Measurements from ENCODE around the gene OPRL1. TPM values are rescaled to one million over a fixed set of nuclear protein-coding genes. Genes with fewer than 3 reads are reported as not detected.

The OPRL1 gene
- total and polyA plus RNA-seq, 2 donors (not counting 1 experiment from before 2014, with no cell fraction given): 0.49 to 4.1 TPM

DNA sequence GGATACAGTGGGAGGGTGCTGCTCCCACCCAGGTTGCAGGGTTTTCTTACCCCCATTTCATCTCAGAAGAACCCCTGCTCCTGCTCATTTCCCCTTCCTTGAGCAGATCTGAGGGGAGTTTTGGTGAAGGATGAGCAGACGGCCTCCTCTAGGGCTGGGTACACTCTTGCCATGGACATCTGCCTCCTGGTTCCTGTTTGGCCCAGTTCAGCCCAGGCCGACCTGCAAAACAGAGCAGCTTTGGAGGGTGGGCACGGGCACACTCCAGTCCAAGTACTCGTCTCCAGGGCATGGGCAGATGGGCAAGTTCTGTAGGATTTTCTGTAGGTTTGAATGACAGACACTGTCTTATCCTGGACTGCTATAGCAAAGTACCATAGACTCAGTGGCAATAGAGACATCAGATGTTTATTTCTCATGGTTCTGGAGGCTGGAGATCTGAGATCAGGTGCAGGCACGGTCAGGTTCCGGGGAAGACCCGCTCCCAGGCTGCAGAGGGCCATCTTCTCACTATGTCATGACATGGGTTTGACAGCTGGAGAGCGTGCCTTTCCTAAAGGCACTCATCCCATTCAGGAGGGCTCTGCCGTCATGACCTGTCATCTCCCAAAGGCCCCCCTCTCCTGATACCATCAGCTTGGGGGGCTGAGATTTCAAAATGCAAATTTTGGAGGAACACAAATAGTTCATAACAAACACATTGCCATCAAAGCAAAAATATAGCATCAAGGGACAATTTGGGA is 21.2 kb downstream of the OPRL1 start:
- H3K4me1 ChIP-seq (ENCODE audit: control insufficient read depth, extremely low read depth, insufficient read depth, low read length): no peaks in the 10 kb centered on the region
- no peak overlapping the region for H3K4me2 ChIP-seq (ENCODE audit: extremely low read depth, insufficient read depth, low read length)
- no peak overlapping the region for H3K9ac ChIP-seq (ENCODE audit: insufficient read depth, low read length)
- H3K4me3 ChIP-seq (replicated peaks in 1 of 4; ENCODE audit: control extremely low read depth in 1 of 4, insufficient read depth in 1 of 4, low read depth in 3 of 4, low read length in 4 of 4): no peak overlapping the region
- H4K20me1 ChIP-seq (ENCODE audit: control insufficient read depth, extremely low read depth, insufficient read depth, low read length): no peaks in the 10 kb centered on the region
- H3K27ac ChIP-seq (ENCODE audit: insufficient read depth, low read length): no peak overlapping the region
- H2AFZ ChIP-seq (ENCODE audit: low read length): no peak overlapping the region
- no peaks in the 10 kb centered on the region for H3K79me2 ChIP-seq (ENCODE audit: control insufficient read depth, insufficient read depth, low read length)
- no peaks in the 10 kb centered on the region for H3K36me3 ChIP-seq (ENCODE audit: control insufficient read depth, insufficient read depth, low read length)
- no peak for DNase-seq (ENCODE audit: low read depth in 2 of 2)
- H3K9me3 ChIP-seq (ENCODE audit: control insufficient read depth, insufficient read depth, low read depth, low read length): no peaks in the 10 kb centered on the region
- TF ChIP-seq EZH2 (IDR thresholded peaks at IDR 0.05; ENCODE audit: low read length, missing control alignments): no peak
- TF ChIP-seq, protein P1, sequence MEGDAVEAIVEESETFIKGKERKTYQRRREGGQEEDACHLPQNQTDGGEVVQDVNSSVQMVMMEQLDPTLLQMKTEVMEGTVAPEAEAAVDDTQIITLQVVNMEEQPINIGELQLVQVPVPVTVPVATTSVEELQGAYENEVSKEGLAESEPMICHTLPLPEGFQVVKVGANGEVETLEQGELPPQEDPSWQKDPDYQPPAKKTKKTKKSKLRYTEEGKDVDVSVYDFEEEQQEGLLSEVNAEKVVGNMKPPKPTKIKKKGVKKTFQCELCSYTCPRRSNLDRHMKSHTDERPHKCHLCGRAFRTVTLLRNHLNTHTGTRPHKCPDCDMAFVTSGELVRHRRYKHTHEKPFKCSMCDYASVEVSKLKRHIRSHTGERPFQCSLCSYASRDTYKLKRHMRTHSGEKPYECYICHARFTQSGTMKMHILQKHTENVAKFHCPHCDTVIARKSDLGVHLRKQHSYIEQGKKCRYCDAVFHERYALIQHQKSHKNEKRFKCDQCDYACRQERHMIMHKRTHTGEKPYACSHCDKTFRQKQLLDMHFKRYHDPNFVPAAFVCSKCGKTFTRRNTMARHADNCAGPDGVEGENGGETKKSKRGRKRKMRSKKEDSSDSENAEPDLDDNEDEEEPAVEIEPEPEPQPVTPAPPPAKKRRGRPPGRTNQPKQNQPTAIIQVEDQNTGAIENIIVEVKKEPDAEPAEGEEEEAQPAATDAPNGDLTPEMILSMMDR (conservative IDR thresholded peaks at IDR 0.05 in 1 of 2, IDR thresholded peaks at IDR 0.05 in 1 of 2; ENCODE audit: low read depth in 1 of 2, low read length in 2 of 2): no peak
- peaks cover 29% of the 10 kb centered on the region for H3K27me3 ChIP-seq (ENCODE audit: control insufficient read depth, insufficient read depth, low read length)

DNA sequence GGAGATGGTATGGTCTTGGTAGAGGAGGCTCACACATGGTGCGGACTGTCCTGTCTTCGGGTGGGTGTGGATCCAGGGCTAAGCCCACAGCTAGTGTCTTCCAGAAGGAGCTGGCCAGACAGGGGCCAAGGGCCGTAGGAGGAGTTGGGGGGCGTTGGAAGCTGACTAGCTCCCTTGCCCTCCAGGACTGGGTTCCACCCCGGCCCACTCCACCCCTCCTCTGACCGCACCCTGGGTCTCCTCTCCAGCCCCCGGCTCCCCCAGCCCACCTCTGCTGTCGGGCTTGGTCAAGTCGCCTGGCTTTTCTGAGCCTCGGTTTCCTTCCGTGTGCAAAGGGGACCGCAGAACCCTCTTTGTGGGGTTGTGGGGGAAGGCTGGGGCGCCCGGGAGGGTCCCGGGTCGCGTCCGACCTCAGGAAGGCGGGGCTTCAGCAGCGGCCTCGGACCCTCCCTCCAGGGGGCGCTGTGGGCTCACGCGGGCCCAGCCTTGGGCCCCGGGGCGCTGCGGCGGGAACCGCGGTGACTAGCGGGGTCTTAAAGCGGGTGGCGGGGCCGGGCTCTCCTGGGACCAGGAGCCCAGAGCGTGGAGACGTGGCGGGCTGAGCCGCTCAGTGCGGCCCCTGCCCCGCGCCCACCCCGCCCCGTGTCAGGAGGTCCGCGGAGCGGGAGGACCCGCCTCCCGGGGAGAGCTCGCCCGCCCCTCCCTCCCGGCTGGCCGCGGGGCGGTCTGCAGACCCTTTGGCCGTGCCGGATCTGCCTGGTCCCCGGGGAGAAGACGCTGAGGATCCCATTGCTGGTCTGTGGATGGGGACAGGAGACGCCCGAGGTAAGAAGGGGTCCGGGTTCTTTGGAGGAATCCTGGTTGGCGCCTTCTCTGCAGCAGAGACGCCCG is 22.1 kb downstream of the OPRL1 start:
- Histone ChIP-seq H3K9me3 (ENCODE audit: control insufficient read depth, insufficient read depth, low read depth, low read length) (no peaks in the 10 kb centered on the region), H2AFZ (ENCODE audit: low read length) (no peak overlapping the region), H3K36me3 (ENCODE audit: control insufficient read depth, insufficient read depth, low read length) (no peaks in the 10 kb centered on the region), H3K4me2 (ENCODE audit: extremely low read depth, insufficient read depth, low read length) (no peak overlapping the region), H3K79me2 (ENCODE audit: control insufficient read depth, insufficient read depth, low read length) (no peaks in the 10 kb centered on the region), H3K4me3 (replicated peaks in 1 of 4; ENCODE audit: control extremely low read depth in 1 of 4, insufficient read depth in 1 of 4, low read depth in 3 of 4, low read length in 4 of 4) (no peak overlapping the region), H3K9ac (ENCODE audit: insufficient read depth, low read length) (no peak overlapping the region), H3K4me1 (ENCODE audit: control insufficient read depth, extremely low read depth, insufficient read depth, low read length) (no peaks in the 10 kb centered on the region), H3K27ac (ENCODE audit: insufficient read depth, low read length) (no peak overlapping the region), H4K20me1 (ENCODE audit: control insufficient read depth, extremely low read depth, insufficient read depth, low read length) (no peaks in the 10 kb centered on the region), H3K27me3 (ENCODE audit: control insufficient read depth, insufficient read depth, low read length) (peaks cover 29% of the 10 kb centered on the region)
- DNase-seq (ENCODE audit: low read depth in 2 of 2): no peak
- TF ChIP-seq, protein P1 (conservative IDR thresholded peaks at IDR 0.05 in 1 of 2, IDR thresholded peaks at IDR 0.05 in 1 of 2; ENCODE audit: low read depth in 1 of 2, low read length in 2 of 2): peak; percentile 41 to 44
- peak; percentile 79 for TF ChIP-seq EZH2 (IDR thresholded peaks at IDR 0.05; ENCODE audit: low read length, missing control alignments)

DNA sequence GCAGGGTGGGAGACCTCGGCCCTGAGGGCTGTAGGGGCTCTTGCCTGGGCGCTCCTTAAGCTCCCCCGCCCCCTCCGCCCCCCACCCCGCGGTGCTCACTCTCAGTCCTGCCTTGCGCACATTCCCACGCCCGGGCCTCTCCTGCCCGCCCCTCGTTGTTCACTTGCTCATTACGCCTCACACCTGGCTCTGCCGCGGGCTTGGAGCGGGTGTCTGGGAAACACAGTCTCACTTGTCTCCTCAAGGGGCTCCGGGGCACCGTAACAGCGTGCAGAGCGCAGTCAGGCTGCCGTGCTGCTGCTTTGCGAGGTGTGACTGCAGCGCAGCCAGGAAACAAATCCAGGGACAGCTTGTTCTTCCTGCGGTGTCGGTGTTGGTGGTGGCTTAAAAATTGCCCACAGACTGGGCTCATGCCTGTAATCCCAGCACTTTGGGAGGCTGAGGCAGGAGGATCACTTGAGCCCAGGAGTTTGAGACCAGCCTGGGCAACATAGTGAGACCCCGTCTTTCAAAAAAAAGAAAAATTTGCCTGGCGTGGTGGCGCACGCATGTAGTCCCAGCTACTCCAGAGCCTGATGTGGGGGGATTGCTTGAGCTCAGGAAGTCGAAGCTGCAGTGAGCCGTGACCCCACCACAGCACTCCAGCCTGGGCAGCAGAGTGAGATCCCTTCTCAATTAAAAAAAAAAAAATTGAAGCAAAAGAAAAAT is 22.9 kb downstream of the OPRL1 start:
- H3K27me3 ChIP-seq (ENCODE audit: control insufficient read depth, insufficient read depth, low read length): peaks cover 31% of the 10 kb centered on the region
- no peak for TF ChIP-seq EZH2 (IDR thresholded peaks at IDR 0.05; ENCODE audit: low read length, missing control alignments)
- TF ChIP-seq, protein P1 (conservative IDR thresholded peaks at IDR 0.05 in 1 of 2, IDR thresholded peaks at IDR 0.05 in 1 of 2; ENCODE audit: low read depth in 1 of 2, low read length in 2 of 2): no peak
- no peaks in the 10 kb centered on the region for H3K4me1 ChIP-seq (ENCODE audit: control insufficient read depth, extremely low read depth, insufficient read depth, low read length)

More for the DNA sequence above, 22.9 kb downstream of the OPRL1 start:
- no peak overlapping the region for H3K4me3 ChIP-seq (replicated peaks in 1 of 4; ENCODE audit: control extremely low read depth in 1 of 4, insufficient read depth in 1 of 4, low read depth in 3 of 4, low read length in 4 of 4)
- H3K9me3 ChIP-seq (ENCODE audit: control insufficient read depth, insufficient read depth, low read depth, low read length): no peaks in the 10 kb centered on the region
- no peak for DNase-seq (ENCODE audit: low read depth in 2 of 2)
- H3K9ac ChIP-seq (ENCODE audit: insufficient read depth, low read length): no peak overlapping the region
- H3K36me3 ChIP-seq (ENCODE audit: control insufficient read depth, insufficient read depth, low read length): no peaks in the 10 kb centered on the region
- no peak overlapping the region for H2AFZ ChIP-seq (ENCODE audit: low read length)
- H3K27ac ChIP-seq (ENCODE audit: insufficient read depth, low read length): no peak overlapping the region
- H3K79me2 ChIP-seq (ENCODE audit: control insufficient read depth, insufficient read depth, low read length): no peaks in the 10 kb centered on the region
- H4K20me1 ChIP-seq (ENCODE audit: control insufficient read depth, extremely low read depth, insufficient read depth, low read length): no peaks in the 10 kb centered on the region
- no peak overlapping the region for H3K4me2 ChIP-seq (ENCODE audit: extremely low read depth, insufficient read depth, low read length)
